Motor neuron (in vitro differentiated cells): Measurements from ENCODE around the gene PLCB4. TPM values are rescaled to one million over a fixed set of nuclear protein-coding genes. Genes with fewer than 3 reads are reported as not detected.
"Not testable (repeated sequence)": the region's sequence is repeated elsewhere in the genome, so short reads cannot be mapped to it uniquely, and the experiment has no call there.

Experiments used
- ATAC-seq, 8 experiments: fragments of 200-7000 bp; cut with Tn5 transposase; replicated peaks in 6 of 8; 2 replicates each; pipeline ENCODE4 v1.8.0; 2021; ENCODE audit warnings: mild to moderate bottlenecking in 8 of 8, moderate library complexity in 8 of 8
- H3K27ac ChIP-seq, 2 donors: fragments of 250-450 bp; sonication (Bioruptor Pico); 2 replicates each; pipeline ENCODE4 v1.9.0; 2021; ENCODE audit warnings: antibody characterized with exemption in 2 of 2, mild to moderate bottlenecking in 2 of 2, moderate library complexity in 1 of 2
- H3K4me1 ChIP-seq, 2 donors: fragments of 250-450 bp; sonication (Bioruptor Pico); replicated peaks in 1 of 2; 2 replicates each; pipeline ENCODE4 v1.6.1; 2021; ENCODE audit warnings: antibody characterized with exemption in 2 of 2, mild to moderate bottlenecking in 2 of 2, moderate library complexity in 1 of 2
- H3K4me3 ChIP-seq, 5 donors: fragments of 250-450 bp; sonication (Bioruptor Pico); 2 replicates each; pipeline ENCODE4 v1.9.0; 2021; ENCODE audit warnings: antibody characterized with exemption in 5 of 5, mild to moderate bottlenecking in 5 of 5, moderate library complexity in 4 of 5
- WGBS, 10 experiments: fragments of 450-650 bp; shearing (Covaris generic); methylation state at CpG; one replicate each; pipeline ENCODE4 v1.0.0; 2022; 5-methylcytosine and 5-hydroxymethylcytosine counted together
- in situ Hi-C, 9 experiments: fragments of 400-800 bp; cut with MboI; loops; one replicate each; pipeline ENCODE4 v1.15.0; 2021; ENCODE audit warnings: low sequenced_read_pairs in 9 of 9, low pct_unique_long_range_greater_than_20kb in 2 of 9; ENCODE audit not compliant: unreplicated experiment in 9 of 9
- total RNA-seq, 8 experiments: library from RNA; unstranded; fragments of 300-600 nt; gene quantifications; 2 replicates each; pipeline versions ENCODE4 v1.2.3 to v1.2.4, GENCODE V29; 2022

The PLCB4 gene
- total RNA-seq, 8 experiments from 2014 or later = 4.4 to 27.2 (median 16.2) TPM

DNA sequence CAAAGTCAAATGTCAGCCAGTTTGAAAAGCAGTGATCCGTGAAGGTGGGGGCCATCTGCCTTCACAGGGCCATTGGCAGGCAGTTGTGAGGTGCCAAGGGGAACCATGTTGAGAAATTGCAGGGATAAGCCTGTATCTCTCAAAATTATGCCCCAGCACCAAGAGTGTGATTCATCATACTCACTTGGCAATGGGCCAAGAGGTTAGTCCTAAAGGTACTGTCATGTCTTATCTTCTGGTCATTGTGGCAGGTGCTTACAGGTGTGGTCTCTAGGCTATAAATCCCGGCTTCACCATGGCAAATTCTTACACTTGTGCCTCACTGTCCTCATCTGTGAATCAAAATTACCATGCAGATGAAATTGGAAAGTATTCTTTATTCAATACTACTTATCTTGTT is 294.8 kb downstream of the PLCB4 start:
- no peak for ATAC-seq
- Histone ChIP-seq H3K4me1 (peaks cover 5 to 6% of the 10 kb centered on the region in 2 donors), H3K27ac (no peak overlapping the region), H3K4me3 (no peak overlapping the region)
- WGBS, 10 experiments = 20 to 100% (median 100%) methylated on average over 1 to 2 of the region's 2 CpGs; no CpG with 5 or more reads in 1 of the 10 experiments
- in situ Hi-C loops = loop anchor here in 7 of 9 experiments (10.0 to 25.0 kb wide), 5 partner anchors 276 to 609 kb away; no protein-coding TSS in a partner anchor

- peak in 3 of 8 experiments; percentile 50 to 78 (median 71) for ATAC-seq
- no peaks in the 10 kb centered on the region for H3K4me1 ChIP-seq
- in situ Hi-C loops = loop anchor here in 7 of 9 experiments (10.0 to 25.0 kb wide), 5 partner anchors 280 to 613 kb away; no protein-coding TSS in a partner anchor
- H3K27ac ChIP-seq = no peak overlapping the region
- no peak overlapping the region for H3K4me3 ChIP-seq
Measured at GRCh38 chr20:9367328-9367727, 298.4 kb downstream of the PLCB4 start.

GRCh38 chr20:9367746-9368145 is 298.9 kb downstream of the PLCB4 start:
- 50 to 96% (median 73%) methylated on average over 1 to 2 of the region's 2 CpGs; no CpG with 5 or more reads in 1 of the 10 experiments for WGBS, 10 experiments
- in situ Hi-C loops = loop anchor here in 7 of 9 experiments (10.0 to 25.0 kb wide), 5 partner anchors 280 to 613 kb away; no protein-coding TSS in a partner anchor
- H3K4me1 ChIP-seq = no peaks in the 10 kb centered on the region
- no peak overlapping the region for H3K4me3 ChIP-seq
- H3K27ac ChIP-seq = no peak overlapping the region
- no peak for ATAC-seq

DNA sequence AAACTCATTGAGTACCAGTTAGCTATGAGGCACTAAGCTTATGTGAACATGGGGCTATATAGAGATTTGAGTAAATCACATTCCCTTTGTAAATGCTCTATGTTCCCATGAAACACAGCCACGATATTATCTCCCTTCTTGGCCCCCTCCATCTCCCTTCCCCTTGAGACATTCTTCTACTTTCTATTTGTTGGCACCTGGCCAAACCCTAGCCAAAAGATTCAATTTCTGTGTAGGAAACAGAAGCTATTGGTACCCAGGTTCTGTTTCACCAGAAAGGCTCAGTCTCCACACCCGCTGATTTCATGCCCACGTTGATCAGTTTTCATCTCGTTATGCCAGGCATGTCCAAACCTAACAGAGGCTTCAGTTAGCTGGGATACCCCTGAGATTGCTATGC is 300.0 kb downstream of the PLCB4 start:
- Histone ChIP-seq H3K4me1 (no peaks in the 10 kb centered on the region), H3K27ac (no peak overlapping the region), H3K4me3 (no peak overlapping the region)
- 77 to 100% (median 94%) methylated on average over 1 to 4 of the region's 4 CpGs for WGBS, 10 experiments
- no peak for ATAC-seq
- in situ Hi-C loops = loop anchor here in 7 of 9 experiments (10.0 to 25.0 kb wide), 5 partner anchors 282 to 614 kb away; no protein-coding TSS in a partner anchor

GRCh38 chr20:9369557-9369956 is 300.7 kb downstream of the PLCB4 start:
- Histone ChIP-seq H3K4me3 (no peak overlapping the region), H3K27ac (no peak overlapping the region), H3K4me1 (no peaks in the 10 kb centered on the region)
- 67 to 100% (median 87%) methylated on average over 2 to 4 of the region's 4 CpGs; no CpG with 5 or more reads in 3 of the 10 experiments for WGBS, 10 experiments
- in situ Hi-C loops = loop anchor here in 7 of 9 experiments (10.0 to 25.0 kb wide), 5 partner anchors 282 to 615 kb away; no protein-coding TSS in a partner anchor
- no peak for ATAC-seq

DNA sequence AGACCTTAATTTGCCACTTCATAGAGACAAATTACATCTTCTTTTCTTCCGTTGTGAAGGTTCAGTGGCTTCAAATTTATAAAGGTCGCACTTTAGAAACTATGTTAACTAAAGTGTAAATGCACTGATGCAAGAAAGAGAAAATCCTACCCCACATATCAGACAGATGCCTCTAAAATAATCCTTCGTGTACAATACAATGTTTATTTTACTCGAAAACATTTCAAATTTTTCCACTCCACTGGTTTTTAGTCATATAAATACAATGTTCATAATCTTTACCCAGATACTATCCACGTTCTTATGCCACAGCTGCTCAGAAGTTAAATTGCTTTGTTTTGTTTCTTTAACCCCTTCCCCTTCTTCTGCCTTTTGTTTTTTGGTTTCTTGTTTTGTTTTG is 305.2 kb downstream of the PLCB4 start:
- H3K4me3 ChIP-seq = no peak overlapping the region
- WGBS, 10 experiments = 66 to 100% (median 76%) methylated on average over 1 to 5 of the region's 5 CpGs
- peaks cover 0 to 3% of the 10 kb centered on the region in 2 donors for H3K4me1 ChIP-seq
- no peak overlapping the region for H3K27ac ChIP-seq
- in situ Hi-C loops = loop anchor here in 7 of 9 experiments (25.0 kb wide), 4 partner anchors 287 to 612 kb away; no protein-coding TSS in a partner anchor
- no peak for ATAC-seq

- 83 to 100% (median 96%) methylated on average over 1 of the region's 1 CpG; no CpG with 5 or more reads in 2 of the 10 experiments for WGBS, 10 experiments
- Histone ChIP-seq H3K4me1 (peaks cover 0 to 3% of the 10 kb centered on the region in 2 donors), H3K27ac (no peak overlapping the region), H3K4me3 (no peak overlapping the region)
- in situ Hi-C loops = loop anchor here in 7 of 9 experiments (25.0 kb wide), 4 partner anchors 287 to 612 kb away; no protein-coding TSS in a partner anchor
- no peak for ATAC-seq
Measured at GRCh38 chr20:9374480-9374879, 305.6 kb downstream of the PLCB4 start.

DNA sequence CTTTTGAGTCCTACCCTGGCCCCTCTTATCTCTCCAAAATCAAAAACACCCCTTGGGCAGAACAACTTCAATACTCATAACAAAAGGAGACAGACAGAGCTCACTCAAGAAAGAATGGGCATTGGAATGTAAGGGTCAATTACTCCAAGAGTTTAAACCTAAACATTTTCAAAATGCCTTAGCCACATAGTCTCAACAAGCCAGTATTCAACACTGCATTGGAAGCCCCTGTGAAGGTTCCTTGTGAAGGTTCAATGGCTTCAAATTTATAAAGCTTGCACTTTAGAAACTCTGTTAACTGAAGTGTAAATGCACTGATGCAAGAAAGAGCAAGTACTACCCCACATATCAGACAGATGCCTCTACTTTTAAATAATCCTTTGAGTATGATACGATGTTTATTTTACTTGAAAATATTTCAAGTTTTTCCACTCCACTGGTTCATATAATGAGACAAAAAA is 306.4 kb downstream of the PLCB4 start:
- no peak for ATAC-seq
- H3K27ac ChIP-seq = no peak overlapping the region
- no peak overlapping the region for H3K4me3 ChIP-seq
- in situ Hi-C loops = no loop called here
- 0 to 100% (median 100%) methylated on average over 1 of the region's 1 CpG; no CpG with 5 or more reads in 3 of the 10 experiments for WGBS, 10 experiments
- H3K4me1 ChIP-seq = peaks cover 0 to 3% of the 10 kb centered on the region in 2 donors

DNA sequence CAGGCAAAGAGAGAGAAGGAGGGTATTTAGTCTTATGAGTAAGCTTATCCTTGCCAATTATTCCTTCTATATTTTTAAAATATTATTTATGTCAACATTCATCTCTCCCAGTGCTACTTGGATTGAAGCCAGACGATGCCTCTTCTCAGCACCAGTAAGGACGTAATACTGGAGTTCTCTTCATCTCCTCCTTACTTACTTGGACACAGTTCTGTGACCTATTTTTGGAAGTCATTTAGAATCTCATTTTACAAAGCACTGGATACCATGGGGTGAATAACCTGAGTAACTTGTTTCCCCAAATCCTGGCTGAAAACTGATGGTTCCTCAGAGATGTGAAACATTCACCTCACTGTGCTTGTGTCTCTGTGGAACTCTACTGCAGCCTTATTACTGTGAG is 308.1 kb downstream of the PLCB4 start:
- Histone ChIP-seq H3K27ac (no peak overlapping the region), H3K4me3 (no peak overlapping the region), H3K4me1 (peaks cover 0 to 3% of the 10 kb centered on the region in 2 donors)
- ATAC-seq = peak in 1 of 8 experiments; percentile 20
- in situ Hi-C loops = no loop called here
- 56 to 100% (median 90%) methylated on average over 1 to 2 of the region's 2 CpGs; no CpG with 5 or more reads in 3 of the 10 experiments for WGBS, 10 experiments

DNA sequence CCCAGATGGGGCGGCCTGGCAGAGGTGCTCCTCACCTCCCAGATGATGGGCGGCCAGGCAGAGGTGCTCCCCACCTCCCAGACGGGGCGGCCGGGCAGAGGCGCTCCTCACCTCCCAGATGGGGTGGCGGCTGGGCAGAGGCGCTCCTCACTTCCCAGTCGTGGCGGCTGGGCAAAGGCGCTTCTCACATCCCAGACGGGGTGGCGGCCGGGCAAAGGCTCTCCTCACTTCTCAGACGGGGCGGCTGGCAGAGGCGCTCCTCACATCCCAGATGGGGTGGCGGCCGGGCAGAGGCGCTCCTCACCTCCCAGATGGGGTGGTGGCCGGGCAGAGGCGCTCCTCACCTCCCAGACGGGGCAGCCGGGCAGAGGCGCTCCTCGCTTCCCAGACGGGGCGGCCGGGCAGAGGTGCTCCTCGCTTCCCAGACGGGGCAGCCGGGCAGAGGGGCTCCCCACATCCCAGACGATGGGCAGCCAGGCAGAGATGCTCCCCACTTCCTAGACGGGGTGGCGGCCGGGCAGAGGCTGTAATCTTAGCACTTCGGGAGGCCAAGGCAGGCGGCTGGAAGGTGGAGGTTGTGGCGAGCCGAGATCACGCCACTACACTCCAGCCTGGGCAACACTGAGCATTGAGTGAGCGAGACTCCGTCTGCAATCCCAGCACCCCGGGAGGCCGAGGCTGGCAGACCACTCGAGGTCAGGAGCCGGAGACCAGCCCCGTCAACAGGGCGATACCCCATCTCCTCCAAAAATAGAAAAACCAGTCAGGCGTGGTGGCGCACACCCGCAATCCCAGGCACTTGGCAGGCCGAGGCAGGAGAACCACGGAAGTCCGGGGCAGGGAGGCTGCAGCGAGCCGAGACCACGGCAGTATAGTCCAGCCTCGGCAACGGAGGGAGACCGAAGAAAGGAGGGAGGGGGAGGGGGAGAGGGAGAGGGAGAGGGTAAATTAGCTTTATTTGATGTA is 316.7 kb downstream of the PLCB4 start:
- in situ Hi-C loops, H3K27ac ChIP-seq, ATAC-seq, H3K4me1 ChIP-seq, H3K4me3 ChIP-seq: not testable (repeated sequence)
- 85 to 100% (median 100%) methylated on average over 2 to 8 of the region's 61 CpGs; no CpG with 5 or more reads in 7 of the 10 experiments for WGBS, 10 experiments

- in situ Hi-C loops = no loop called here
- peak in 1 of 8 experiments; percentile 34 for ATAC-seq
- no peak overlapping the region for H3K27ac ChIP-seq
- no peaks in the 10 kb centered on the region for H3K4me1 ChIP-seq
- H3K4me3 ChIP-seq = no peak overlapping the region
- WGBS, 10 experiments = 34 to 100% (median 91%) methylated on average over 1 to 8 of the region's 8 CpGs
Measured at GRCh38 chr20:9388160-9388812, 319.4 kb downstream of the PLCB4 start.

DNA sequence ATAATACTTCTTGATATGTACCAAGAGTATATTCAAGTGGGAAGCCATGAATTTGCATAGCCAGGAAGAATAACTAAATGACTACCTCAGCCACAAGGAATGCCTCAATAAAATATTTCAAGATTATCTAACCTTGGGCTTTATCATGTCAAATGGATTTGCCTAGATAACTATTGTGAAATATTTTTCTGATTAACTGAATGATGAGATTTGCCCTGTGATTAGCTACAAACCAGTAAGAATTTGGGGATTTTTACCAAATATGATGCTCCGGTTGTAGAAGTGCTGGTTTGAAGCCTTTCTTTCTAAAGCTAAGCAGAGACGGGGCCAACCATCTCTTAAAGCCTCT is 319.9 kb downstream of the PLCB4 start:
- no peak overlapping the region for H3K27ac ChIP-seq
- H3K4me1 ChIP-seq = no peaks in the 10 kb centered on the region
- 65 to 100% (median 96%) methylated on average over 1 to 2 of the region's 2 CpGs for WGBS, 10 experiments
- H3K4me3 ChIP-seq = no peak overlapping the region
- ATAC-seq = no peak
- in situ Hi-C loops = no loop called here

- 80 to 100% (median 83%) methylated on average over 1 of the region's 1 CpG; no CpG with 5 or more reads in 7 of the 10 experiments for WGBS, 10 experiments
- no peak for ATAC-seq
- no peak overlapping the region for H3K4me3 ChIP-seq
- in situ Hi-C loops = no loop called here
- no peaks in the 10 kb centered on the region for H3K4me1 ChIP-seq
- no peak overlapping the region for H3K27ac ChIP-seq
Measured at GRCh38 chr20:9389346-9389745, 320.5 kb downstream of the PLCB4 start.
